Thymus (tissue), 11 donors: ENCODE measurements around the gene PACRG. TPM values are rescaled to one million over a fixed set of nuclear protein-coding genes. Genes with fewer than 3 reads are reported as not detected.

Source experiments
- DNase-seq, 9 donors: peaks; one replicate each; pipeline ENCODE4 v3.0.0-alpha.2; 2013; ENCODE audit warnings: low spot score in 9 of 9, low read depth in 6 of 9, missing footprints in 1 of 9
- H3K27ac ChIP-seq, 2 donors: one replicate each; pipeline ENCODE4 v1.5.1; 2013; ENCODE audit warnings: control low read depth in 1 of 2, low read depth in 1 of 2, low read length in 1 of 2, mild to moderate bottlenecking in 1 of 2, moderate library complexity in 1 of 2
- H3K27me3 ChIP-seq, 2 donors: one replicate each; pipeline ENCODE4 v1.5.1; 2013; ENCODE audit warnings: low read length in 1 of 2; ENCODE audit not compliant: control insufficient read depth in 2 of 2, insufficient read depth in 1 of 2
- H3K36me3 ChIP-seq, 2 donors: one replicate each; pipeline ENCODE4 v1.5.1; 2013; ENCODE audit warnings: low read length in 1 of 2, mild to moderate bottlenecking in 1 of 2, moderate library complexity in 1 of 2; ENCODE audit not compliant: control insufficient read depth in 2 of 2, insufficient read depth in 2 of 2
- H3K4me1 ChIP-seq, 2 donors: one replicate each; pipeline ENCODE4 v1.5.1; 2013; ENCODE audit warnings: low read length in 2 of 2; ENCODE audit not compliant: control insufficient read depth in 2 of 2, insufficient read depth in 2 of 2
- H3K4me3 ChIP-seq, 2 donors: one replicate each; pipeline ENCODE4 v1.5.1; 2013; ENCODE audit warnings: low read length in 2 of 2, control low read depth in 1 of 2, mild to moderate bottlenecking in 1 of 2
- H3K9me3 ChIP-seq, 2 donors: one replicate each; pipeline ENCODE4 v1.5.1; 2013; ENCODE audit warnings: low read length in 1 of 2, mild to moderate bottlenecking in 1 of 2; ENCODE audit not compliant: control insufficient read depth in 2 of 2, insufficient read depth in 1 of 2
- WGBS: extraction: QIAGEN DNeasy Blood & Tissue Kit; methylation state at CpG from one replicate; pipeline ENCODE4 v1.1.7; 2013; 5-methylcytosine and 5-hydroxymethylcytosine counted together
- polyA plus RNA-seq: library from polyadenylated mRNA; stranded (reverse); fragments of 200-250 nt; gene quantifications from one replicate; pipeline ENCODE4 v1.2.3, GENCODE V29; 2013
- total RNA-seq: library from RNA; stranded (reverse); fragments of 120-200 nt; gene quantifications from one replicate; pipeline ENCODE4 v1.2.4, GENCODE V29; 2013
- donor health status: healthy.

The PACRG gene
- total and polyA plus RNA-seq, 2 donors: 0.42 to 0.62 TPM

DNA sequence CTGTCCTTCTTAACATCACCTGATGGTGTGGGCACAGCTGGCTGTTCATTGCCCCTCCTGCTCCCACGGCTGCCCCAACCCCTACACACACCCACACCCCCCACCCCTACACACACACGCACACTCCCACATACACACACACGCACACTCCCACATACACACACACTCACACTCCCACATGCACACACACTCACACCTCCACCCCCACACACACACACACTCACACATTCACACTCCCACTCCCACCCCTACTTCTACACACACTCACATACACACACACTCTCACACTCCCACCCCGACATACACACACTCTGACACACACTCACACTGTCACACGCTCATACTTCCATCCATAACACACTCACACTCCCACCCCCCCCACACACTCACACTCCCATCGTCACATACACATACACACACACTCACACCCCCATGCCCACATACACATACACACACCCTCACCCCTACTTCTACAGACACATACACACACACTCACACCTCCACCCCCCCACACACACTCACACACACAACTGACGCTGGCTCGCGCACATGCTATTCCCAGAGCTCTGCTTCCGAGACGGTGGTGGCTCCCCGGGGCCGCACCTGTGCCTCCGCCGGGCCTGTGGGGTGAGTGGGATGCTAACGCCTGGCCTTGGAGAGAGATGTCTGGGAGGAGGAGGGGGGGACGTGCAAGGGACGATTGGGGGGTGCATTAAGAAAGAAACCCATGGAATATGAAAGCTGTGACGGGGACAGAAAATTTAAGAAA is 512.0 kb downstream of the PACRG start:
- no peak overlapping the region for H3K27ac ChIP-seq
- DNase-seq: no peak
- no peaks in the 10 kb centered on the region for H3K9me3 ChIP-seq
- no peaks in the 10 kb centered on the region for H3K27me3 ChIP-seq
- 97% methylated on average over 19 of the region's 19 CpGs for WGBS
- no peaks in the 10 kb centered on the region for H3K4me1 ChIP-seq
- no peaks in the 10 kb centered on the region for H3K36me3 ChIP-seq
- H3K4me3 ChIP-seq: no peak overlapping the region

- no peaks in the 10 kb centered on the region for H3K36me3 ChIP-seq
- H3K27ac ChIP-seq: no peak overlapping the region
- no peak for DNase-seq
- H3K27me3 ChIP-seq: no peaks in the 10 kb centered on the region
- H3K4me3 ChIP-seq: no peak overlapping the region
- H3K9me3 ChIP-seq: no peaks in the 10 kb centered on the region
- H3K4me1 ChIP-seq: no peaks in the 10 kb centered on the region
- 97% methylated on average over 17 of the region's 17 CpGs for WGBS
Measured at GRCh38 chr6:163240556-163240955, 512.8 kb downstream of the PACRG start.

DNA sequence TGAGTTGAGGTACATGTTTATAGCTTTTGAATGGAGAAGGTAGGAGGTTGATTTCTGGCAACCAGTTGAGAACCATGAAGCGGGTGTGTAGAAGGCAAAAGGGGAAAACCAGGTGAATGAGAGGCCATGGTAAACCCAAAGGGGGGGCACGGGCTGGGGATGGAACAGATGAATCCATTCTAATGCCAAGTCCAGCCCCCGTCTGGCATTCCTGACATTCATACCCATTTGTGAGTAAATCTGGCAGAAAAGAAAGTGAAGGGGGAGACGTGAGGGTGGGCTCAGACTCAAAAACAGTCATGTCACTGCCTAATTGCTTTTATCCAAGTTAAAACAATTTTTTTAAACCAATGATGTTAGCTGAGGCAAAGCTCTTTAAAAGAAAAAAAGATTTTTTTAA is 513.9 kb downstream of the PACRG start:
- no peaks in the 10 kb centered on the region for H3K27me3 ChIP-seq
- 90% methylated on average over 4 of the region's 4 CpGs for WGBS
- H3K9me3 ChIP-seq: no peaks in the 10 kb centered on the region
- H3K4me3 ChIP-seq: no peak overlapping the region
- H3K36me3 ChIP-seq: no peaks in the 10 kb centered on the region
- H3K27ac ChIP-seq: no peak overlapping the region
- H3K4me1 ChIP-seq: no peaks in the 10 kb centered on the region
- no peak for DNase-seq

GRCh38 chr6:163243083-163243482 is 515.3 kb downstream of the PACRG start:
- WGBS: 94% methylated on average over 8 of the region's 8 CpGs
- DNase-seq: no peak
- Histone ChIP-seq H3K4me1 (no peaks in the 10 kb centered on the region), H3K27me3 (no peaks in the 10 kb centered on the region), H3K36me3 (no peaks in the 10 kb centered on the region), H3K27ac (no peak overlapping the region), H3K4me3 (no peak overlapping the region), H3K9me3 (no peaks in the 10 kb centered on the region)

- 95% methylated on average over 11 of the region's 11 CpGs for WGBS
- no peak for DNase-seq
Measured at GRCh38 chr6:163243692-163244589, 516.2 kb downstream of the PACRG start.

DNA sequence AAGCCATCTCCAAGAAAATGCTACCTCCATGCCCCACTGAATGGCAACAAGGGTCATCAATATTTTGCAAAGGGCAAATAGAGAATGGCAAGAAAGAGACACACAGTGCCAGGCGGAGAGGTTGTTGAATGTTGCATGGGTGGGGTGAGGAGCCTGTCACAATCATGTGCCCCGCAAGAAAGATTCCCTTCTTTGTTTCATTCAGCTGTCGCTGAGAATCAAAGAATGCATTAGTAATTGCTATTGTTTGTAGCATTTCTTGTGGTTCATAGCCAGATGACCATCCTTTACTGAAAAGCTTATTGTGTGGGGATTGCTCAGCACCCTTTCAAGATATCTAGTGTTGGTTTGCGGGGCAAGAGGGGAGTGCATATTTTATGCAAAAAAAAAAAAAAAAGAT is 520.3 kb downstream of the PACRG start:
- Histone ChIP-seq H3K4me3 (no peak overlapping the region), H3K36me3 (no peaks in the 10 kb centered on the region), H3K4me1 (peaks cover 0 to 17% of the 10 kb centered on the region in 2 donors), H3K9me3 (no peaks in the 10 kb centered on the region), H3K27ac (no peak overlapping the region), H3K27me3 (no peaks in the 10 kb centered on the region)
- DNase-seq: no peak
- WGBS: 97% methylated on average over 4 of the region's 4 CpGs

More at GRCh38 chr6:163243692-163244589, 516.2 kb downstream of the PACRG start:
- H3K27ac ChIP-seq: no peak overlapping the region
- H3K36me3 ChIP-seq: no peaks in the 10 kb centered on the region
- H3K27me3 ChIP-seq: no peaks in the 10 kb centered on the region
- no peak overlapping the region for H3K4me3 ChIP-seq
- H3K4me1 ChIP-seq: no peaks in the 10 kb centered on the region
- no peaks in the 10 kb centered on the region for H3K9me3 ChIP-seq

GRCh38 chr6:163249651-163250101 is 521.9 kb downstream of the PACRG start:
- peaks cover 0 to 17% of the 10 kb centered on the region in 2 donors for H3K4me1 ChIP-seq
- no peak overlapping the region for H3K27ac ChIP-seq
- 26% methylated on average over 8 of the region's 8 CpGs for WGBS
- no peaks in the 10 kb centered on the region for H3K27me3 ChIP-seq
- H3K9me3 ChIP-seq: no peaks in the 10 kb centered on the region
- no peak overlapping the region for H3K4me3 ChIP-seq
- no peaks in the 10 kb centered on the region for H3K36me3 ChIP-seq
- peak in 1 of 9 donors; percentile 12 for DNase-seq

GRCh38 chr6:163250116-163250515 is 522.3 kb downstream of the PACRG start:
- H3K27me3 ChIP-seq: no peaks in the 10 kb centered on the region
- H3K4me3 ChIP-seq: no peak overlapping the region
- H3K9me3 ChIP-seq: no peaks in the 10 kb centered on the region
- 26% methylated on average over 4 of the region's 4 CpGs for WGBS
- H3K36me3 ChIP-seq: no peaks in the 10 kb centered on the region
- H3K27ac ChIP-seq: no peak overlapping the region
- DNase-seq: no peak
- H3K4me1 ChIP-seq: peaks cover 0 to 17% of the 10 kb centered on the region in 2 donors

DNA sequence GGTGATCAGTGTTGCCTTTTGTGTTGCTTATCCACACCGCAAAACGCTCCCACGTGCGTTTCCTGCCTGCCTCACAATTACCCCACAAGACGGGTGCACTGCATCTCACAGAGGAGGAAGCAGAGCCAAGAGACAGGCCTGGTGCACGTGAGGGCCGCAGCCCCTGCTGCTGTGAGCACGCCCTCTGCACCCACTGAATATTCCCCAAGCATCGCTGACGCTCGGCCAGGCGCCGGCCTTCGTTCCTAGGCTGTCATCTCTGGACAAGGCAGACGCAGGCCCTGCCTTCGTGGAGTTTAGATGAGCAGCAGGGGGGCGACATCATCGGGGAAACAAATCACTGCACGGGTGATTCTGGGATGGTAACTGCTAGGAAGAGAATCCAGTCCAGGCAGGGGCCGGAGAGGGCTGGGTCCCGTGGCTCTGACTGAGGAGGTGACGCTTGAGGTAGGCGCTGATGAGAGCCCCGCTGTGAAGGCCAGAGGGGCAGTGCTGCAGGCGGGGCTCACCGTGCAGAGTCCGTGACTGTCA is 524.4 kb downstream of the PACRG start:
- H3K27me3 ChIP-seq: no peaks in the 10 kb centered on the region
- no peak overlapping the region for H3K27ac ChIP-seq
- H3K4me1 ChIP-seq: peaks cover 0 to 17% of the 10 kb centered on the region in 2 donors
- peak in 4 of 9 donors; percentile 28 to 73 (median 38) for DNase-seq
- no peaks in the 10 kb centered on the region for H3K36me3 ChIP-seq
- 47% methylated on average over 27 of the region's 27 CpGs for WGBS
- H3K4me3 ChIP-seq: no peak overlapping the region
- H3K9me3 ChIP-seq: no peaks in the 10 kb centered on the region
